GM12801 (cell line): ENCODE measurements around the gene MEX3C.

ENCODE experiments used
- TF ChIP-seq, protein P1 (sequence below): IDR thresholded peaks from one replicate; pipeline ENCODE4 v1.5.1; 2011; ENCODE audit warnings: control low read depth; ENCODE audit not compliant: insufficient read length; ENCODE audit errors: extremely low read depth

Gene MEX3C

DNA sequence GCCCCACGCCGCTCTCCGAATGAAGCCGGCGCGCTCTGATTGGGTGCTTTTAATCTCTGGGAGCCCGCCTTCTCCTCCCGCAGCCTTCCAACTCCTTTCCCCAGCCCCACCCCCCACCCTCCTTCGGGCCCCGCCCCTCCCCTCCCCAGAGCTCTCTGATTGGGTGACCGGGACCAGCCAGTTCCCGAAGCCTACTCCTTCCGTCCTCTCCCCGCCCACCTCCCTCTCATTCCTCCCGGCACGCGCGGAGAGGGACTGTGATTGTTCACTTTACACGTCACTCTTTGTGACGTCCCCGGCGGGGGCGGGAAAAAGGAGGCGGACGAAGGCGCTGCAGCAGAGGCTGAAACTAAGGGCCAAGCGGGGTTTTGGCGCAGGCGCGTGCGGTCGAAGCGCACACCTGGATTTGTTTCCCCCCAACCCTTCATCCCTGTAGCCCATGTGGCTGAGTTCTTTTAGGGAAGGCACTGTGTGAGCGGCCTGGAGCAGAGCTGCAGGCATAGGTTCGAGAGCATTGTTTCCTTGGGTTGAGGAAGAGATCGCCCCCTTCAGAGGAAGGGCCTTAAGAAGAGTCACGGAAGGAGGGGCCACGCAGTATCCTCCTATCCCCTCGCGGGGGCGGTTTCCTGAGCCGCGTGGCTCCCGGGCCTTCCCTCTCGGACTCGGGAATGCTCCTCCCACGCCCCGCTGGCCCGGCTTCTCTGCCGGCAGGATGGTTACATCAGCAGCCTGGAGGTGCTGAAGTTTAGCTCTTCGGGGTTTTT, at the start of gene MEX3C:
Gene MEX3C (minus strand): TSS at position 21 of the 764 bp plus-strand sequence. CDS start 361 bp downstream, outside the sequence.
- TF ChIP-seq, protein P1, sequence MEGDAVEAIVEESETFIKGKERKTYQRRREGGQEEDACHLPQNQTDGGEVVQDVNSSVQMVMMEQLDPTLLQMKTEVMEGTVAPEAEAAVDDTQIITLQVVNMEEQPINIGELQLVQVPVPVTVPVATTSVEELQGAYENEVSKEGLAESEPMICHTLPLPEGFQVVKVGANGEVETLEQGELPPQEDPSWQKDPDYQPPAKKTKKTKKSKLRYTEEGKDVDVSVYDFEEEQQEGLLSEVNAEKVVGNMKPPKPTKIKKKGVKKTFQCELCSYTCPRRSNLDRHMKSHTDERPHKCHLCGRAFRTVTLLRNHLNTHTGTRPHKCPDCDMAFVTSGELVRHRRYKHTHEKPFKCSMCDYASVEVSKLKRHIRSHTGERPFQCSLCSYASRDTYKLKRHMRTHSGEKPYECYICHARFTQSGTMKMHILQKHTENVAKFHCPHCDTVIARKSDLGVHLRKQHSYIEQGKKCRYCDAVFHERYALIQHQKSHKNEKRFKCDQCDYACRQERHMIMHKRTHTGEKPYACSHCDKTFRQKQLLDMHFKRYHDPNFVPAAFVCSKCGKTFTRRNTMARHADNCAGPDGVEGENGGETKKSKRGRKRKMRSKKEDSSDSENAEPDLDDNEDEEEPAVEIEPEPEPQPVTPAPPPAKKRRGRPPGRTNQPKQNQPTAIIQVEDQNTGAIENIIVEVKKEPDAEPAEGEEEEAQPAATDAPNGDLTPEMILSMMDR: no peak

DNA sequence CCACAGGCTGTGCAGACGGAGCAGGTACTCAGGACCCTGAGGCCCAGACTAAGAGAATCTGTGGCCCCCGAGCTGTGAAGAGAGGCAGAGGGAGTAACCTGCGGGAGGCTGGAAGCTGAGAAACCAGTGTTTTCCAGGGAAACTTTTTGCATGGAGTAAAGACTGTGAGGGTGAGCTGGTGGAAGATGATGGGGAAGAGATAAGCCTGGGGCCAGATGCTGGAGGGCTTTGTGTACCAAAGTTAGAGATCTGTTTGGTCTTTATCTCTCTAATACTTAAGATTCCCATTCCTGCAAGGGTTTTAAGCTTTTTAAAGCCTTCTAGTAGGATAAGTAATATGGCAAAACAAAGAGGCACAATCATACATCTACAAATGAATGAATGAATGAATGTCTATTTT, 43.7 kb upstream of the MEX3C start:
- TF ChIP-seq, protein P1: no peak

DNA sequence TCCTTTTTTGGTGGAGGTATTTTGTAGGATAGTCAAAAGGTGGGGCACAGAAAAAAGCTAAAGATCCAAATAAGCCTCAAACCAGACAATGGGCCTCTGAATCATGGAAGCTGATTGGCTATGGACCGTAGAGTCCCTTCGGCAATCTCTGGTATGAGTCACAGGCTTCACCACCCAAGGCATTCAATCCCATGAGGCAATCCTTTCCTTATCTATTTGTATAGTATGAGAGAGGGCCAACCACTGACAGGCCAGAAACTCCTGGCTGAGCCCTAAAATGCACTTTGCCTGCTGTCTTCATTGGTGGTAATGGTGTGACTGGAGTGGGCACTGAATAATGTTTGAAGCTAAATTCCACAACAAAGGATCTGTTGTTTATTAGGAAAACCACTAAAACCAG, 38.7 kb upstream of the MEX3C start:
- TF ChIP-seq, protein P1: no peak

DNA sequence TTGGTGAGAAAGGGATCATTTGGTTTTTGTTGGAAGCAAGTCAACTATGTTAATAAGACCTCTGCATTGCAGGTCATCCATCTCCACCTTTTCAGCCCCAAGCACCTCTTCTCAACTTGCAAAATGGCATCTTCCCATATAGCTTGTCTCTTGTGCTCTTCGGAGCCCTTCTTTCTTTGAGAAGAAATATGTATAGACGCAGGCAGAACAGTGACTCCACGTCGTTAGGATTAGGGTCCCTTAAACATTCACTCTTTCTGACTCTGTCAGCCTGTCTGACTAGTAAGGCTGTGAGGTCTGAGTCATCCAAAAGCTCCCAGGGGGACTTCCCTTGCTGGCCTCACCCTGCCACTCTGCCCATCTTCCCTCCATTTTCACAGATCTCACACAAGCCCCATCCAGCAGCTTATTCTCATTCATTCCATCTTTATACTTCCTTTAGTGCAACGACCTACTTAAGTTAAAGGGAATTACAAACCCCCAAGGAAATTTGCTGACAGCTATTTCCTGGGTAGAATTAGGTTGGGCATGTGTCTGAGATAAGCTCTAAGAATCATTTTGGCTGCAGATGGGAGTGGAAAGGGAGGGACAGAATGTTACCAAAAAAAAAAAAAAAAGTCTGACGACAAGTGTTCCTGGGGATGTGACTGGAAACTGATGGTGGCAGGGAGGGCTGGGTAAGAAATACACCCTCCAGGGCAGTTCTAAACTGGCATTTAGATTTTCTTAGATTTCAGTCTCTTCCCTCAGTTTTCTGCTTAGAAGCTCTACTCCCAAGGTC, 37.7 kb upstream of the MEX3C start:
- TF ChIP-seq, protein P1: no peak

DNA sequence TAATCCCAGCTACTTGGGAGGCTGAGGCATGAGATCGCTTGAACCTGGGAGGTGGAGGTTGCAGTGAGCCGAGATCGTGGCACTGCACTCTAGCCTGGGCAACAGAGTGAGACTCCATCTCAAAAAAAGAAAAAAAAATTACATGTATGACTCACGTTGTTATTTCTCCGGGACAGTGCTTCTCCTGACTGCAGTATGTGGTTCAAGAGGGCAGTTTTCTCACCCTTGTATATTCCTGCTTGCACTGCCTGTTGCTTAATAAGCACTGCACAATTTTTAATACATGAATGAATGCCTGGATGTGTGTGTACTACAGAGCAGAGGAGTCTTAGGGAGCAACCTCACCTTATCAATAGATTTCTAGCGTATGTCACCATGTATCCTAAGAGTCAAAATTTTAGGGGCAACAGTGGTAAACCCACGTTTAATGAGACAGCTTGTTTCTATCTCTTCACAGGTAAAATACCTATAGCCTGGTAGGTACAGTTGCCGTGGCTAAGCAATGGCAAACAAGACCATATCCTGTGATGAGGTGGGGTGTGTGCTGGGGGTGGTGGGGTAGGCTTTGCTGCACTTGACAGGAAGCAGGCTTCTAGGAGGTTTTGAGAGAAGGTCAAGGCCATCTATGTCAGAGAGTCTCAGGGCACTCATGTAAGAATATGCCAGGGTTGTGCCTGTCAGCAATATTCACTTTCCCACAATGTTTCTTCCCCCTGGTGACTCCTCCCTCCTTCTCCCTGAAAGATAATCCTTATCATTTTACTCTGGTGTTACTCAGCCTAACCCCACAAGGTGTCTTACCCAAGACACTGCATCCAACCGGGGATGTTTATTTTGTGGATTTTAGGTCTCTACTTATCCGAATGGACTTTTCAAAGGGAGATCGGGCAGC, 36.9 kb upstream of the MEX3C start:
- TF ChIP-seq, protein P1: no peak

DNA sequence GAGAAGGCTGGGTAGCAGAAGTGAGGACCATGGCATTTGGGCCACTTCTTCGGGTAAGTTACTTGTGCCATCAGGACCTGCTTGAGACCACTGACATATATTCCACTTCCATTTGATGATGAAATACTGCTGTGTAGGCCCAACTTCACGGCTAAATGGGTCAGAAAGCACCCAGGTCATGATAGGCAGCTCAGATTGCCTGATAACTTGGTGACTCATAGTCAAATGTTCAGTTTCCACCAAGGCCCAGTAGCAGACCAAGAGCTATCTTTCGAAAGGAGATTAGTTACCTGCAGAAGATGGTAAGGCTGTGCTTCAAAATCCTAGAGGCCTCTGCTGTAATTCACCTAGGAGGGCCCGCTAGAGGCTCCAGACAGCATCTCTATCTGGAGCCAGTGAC, 31.8 kb upstream of the MEX3C start:
- TF ChIP-seq, protein P1: no peak

DNA sequence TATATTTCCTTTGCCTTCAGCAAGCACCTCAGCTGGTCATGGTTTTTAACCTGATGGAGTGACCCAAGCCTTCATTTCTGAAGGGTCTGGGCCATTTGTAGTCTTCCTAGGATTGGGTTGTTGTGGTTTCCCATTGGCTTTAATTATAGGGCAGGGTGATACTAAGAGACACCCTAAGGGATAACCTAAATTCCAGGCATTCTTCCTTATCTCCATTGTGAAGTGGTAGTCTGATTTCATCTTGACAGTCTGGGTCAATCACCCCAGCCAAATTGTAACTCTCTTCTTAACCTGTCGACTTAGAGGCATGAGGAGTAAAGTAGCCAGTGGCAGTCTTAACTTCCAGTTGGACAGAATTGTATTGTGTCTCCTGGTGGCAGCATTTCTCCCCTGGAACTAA, 30.2 kb upstream of the MEX3C start:
- TF ChIP-seq, protein P1: no peak
